ENCODE data around the gene GKN1. TPM values are rescaled to one million over a fixed set of nuclear protein-coding genes. Genes with fewer than 3 reads are reported as not detected.

GKN1 gene
- total RNA-seq, 1 donor from 2014 or later: not detected

- Mint-ChIP-seq H3K36me3 (ENCODE audit: low read depth, unreplicated experiment) (no peaks in the 10 kb centered on the region), H3K27ac (ENCODE audit: unreplicated experiment) (no peak overlapping the region), H3K4me3 (ENCODE audit: unreplicated experiment) (no peak overlapping the region), H3K27me3 (ENCODE audit: unreplicated experiment) (no peaks in the 10 kb centered on the region), H3K4me1 (ENCODE audit: unreplicated experiment) (no peaks in the 10 kb centered on the region), H3K9me3 (ENCODE audit: unreplicated experiment) (no peaks in the 10 kb centered on the region)
- TF ChIP-seq, protein P1, sequence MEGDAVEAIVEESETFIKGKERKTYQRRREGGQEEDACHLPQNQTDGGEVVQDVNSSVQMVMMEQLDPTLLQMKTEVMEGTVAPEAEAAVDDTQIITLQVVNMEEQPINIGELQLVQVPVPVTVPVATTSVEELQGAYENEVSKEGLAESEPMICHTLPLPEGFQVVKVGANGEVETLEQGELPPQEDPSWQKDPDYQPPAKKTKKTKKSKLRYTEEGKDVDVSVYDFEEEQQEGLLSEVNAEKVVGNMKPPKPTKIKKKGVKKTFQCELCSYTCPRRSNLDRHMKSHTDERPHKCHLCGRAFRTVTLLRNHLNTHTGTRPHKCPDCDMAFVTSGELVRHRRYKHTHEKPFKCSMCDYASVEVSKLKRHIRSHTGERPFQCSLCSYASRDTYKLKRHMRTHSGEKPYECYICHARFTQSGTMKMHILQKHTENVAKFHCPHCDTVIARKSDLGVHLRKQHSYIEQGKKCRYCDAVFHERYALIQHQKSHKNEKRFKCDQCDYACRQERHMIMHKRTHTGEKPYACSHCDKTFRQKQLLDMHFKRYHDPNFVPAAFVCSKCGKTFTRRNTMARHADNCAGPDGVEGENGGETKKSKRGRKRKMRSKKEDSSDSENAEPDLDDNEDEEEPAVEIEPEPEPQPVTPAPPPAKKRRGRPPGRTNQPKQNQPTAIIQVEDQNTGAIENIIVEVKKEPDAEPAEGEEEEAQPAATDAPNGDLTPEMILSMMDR (IDR thresholded peaks at IDR 0.05; ENCODE audit: unreplicated experiment): no peak
- DNase-seq (ENCODE audit: low spot score): no peak
These were observed 12.6 kb downstream of the GKN1 start for GRCh38 chr2:68987021-68987503.

DNA sequence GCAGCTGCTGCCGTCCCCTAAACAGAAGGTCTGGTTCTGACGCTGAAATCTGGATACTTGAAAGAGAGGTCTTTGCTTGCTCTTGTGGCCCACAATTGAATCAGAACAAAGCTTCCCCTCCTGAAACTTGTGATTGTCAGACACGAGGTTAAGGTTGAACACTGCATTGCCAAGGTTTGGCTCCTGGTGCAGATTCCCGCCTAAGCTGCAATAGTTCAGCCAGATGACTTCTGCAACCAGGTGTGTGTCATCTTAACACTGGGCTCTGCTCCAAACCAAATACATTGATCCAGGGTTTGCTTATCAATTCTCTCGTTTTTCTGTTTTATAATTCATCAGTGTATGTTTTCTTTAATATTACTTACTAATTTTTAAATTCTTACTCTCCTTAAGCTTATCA is 14.6 kb downstream of the GKN1 start:
- TF ChIP-seq, protein P1 (IDR thresholded peaks at IDR 0.05; ENCODE audit: unreplicated experiment): no peak
- Mint-ChIP-seq H3K9me3 (ENCODE audit: unreplicated experiment) (no peaks in the 10 kb centered on the region), H3K36me3 (ENCODE audit: low read depth, unreplicated experiment) (no peaks in the 10 kb centered on the region), H3K27me3 (ENCODE audit: unreplicated experiment) (peaks cover 2% of the 10 kb centered on the region), H3K4me3 (ENCODE audit: unreplicated experiment) (no peak overlapping the region), H3K4me1 (ENCODE audit: unreplicated experiment) (no peaks in the 10 kb centered on the region), H3K27ac (ENCODE audit: unreplicated experiment) (no peak overlapping the region)
- DNase-seq (ENCODE audit: low spot score): no peak

DNA sequence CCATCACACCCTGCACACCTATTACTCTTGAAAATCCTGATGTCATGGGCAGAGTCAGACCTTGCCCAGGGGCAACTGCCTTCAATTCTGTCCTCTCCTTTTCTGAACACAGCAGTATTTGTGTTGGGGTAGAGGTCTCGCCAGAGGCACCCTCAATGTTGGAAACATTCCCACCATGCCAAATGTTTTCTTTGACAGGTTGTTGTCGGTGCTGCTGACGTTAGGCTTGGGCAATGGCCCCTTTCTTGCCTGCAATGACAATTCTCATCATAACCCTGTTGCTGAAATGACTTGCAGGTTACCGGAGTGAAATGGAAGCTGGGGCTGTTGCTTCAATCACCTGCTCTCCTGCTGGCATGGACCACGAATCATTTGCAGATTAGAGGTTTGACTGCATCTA is 17.9 kb downstream of the GKN1 start:
- Mint-ChIP-seq H3K27me3 (ENCODE audit: unreplicated experiment) (peaks cover 2% of the 10 kb centered on the region), H3K27ac (ENCODE audit: unreplicated experiment) (no peak overlapping the region), H3K36me3 (ENCODE audit: low read depth, unreplicated experiment) (no peaks in the 10 kb centered on the region), H3K4me3 (ENCODE audit: unreplicated experiment) (no peak overlapping the region), H3K4me1 (ENCODE audit: unreplicated experiment) (no peaks in the 10 kb centered on the region), H3K9me3 (ENCODE audit: unreplicated experiment) (no peaks in the 10 kb centered on the region)
- no peak for DNase-seq (ENCODE audit: low spot score)
- TF ChIP-seq, protein P1 (IDR thresholded peaks at IDR 0.05; ENCODE audit: unreplicated experiment): no peak

- no peak for DNase-seq (ENCODE audit: low spot score)
- TF ChIP-seq, protein P1 (IDR thresholded peaks at IDR 0.05; ENCODE audit: unreplicated experiment): no peak
- H3K9me3 Mint-ChIP-seq (ENCODE audit: unreplicated experiment): no peaks in the 10 kb centered on the region
- H3K36me3 Mint-ChIP-seq (ENCODE audit: low read depth, unreplicated experiment): no peaks in the 10 kb centered on the region
- H3K4me3 Mint-ChIP-seq (ENCODE audit: unreplicated experiment): no peak overlapping the region
- no peaks in the 10 kb centered on the region for H3K4me1 Mint-ChIP-seq (ENCODE audit: unreplicated experiment)
- H3K27me3 Mint-ChIP-seq (ENCODE audit: unreplicated experiment): peaks cover 2% of the 10 kb centered on the region
- H3K27ac Mint-ChIP-seq (ENCODE audit: unreplicated experiment): no peak overlapping the region
These were observed 18.5 kb downstream of the GKN1 start for GRCh38 chr2:68992933-68993332.

DNA sequence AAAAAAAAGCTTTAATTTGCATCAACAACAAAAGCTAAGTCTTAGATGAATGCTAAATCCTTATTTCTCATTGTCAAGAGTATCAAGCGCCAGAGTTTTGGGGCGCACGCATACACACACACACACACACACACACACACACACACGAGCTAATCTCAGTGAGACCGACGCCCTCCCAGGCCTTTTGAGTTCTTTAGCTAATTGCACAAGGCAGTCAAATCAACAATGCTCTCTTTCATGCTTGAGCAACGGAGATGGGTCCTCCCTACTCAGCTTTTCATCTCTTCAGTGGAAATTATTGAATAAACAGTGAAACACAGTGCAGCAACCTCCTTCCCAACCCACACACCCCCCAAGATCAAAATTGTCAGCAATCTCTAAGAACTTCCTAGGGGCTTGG is 19.2 kb downstream of the GKN1 start:
- Mint-ChIP-seq H3K36me3 (ENCODE audit: low read depth, unreplicated experiment) (no peaks in the 10 kb centered on the region), H3K4me1 (ENCODE audit: unreplicated experiment) (no peaks in the 10 kb centered on the region), H3K9me3 (ENCODE audit: unreplicated experiment) (no peaks in the 10 kb centered on the region), H3K4me3 (ENCODE audit: unreplicated experiment) (no peak overlapping the region), H3K27me3 (ENCODE audit: unreplicated experiment) (peaks cover 2% of the 10 kb centered on the region), H3K27ac (ENCODE audit: unreplicated experiment) (no peak overlapping the region)
- DNase-seq (ENCODE audit: low spot score): no peak
- TF ChIP-seq, protein P1 (IDR thresholded peaks at IDR 0.05; ENCODE audit: unreplicated experiment): no peak
